ENCODE results near the gene COPS6. TPM values are rescaled to one million over a fixed set of nuclear protein-coding genes. Genes with fewer than 3 reads are reported as not detected.

The COPS6 gene
- total RNA-seq, 4 donors from 2014 or later: 43.7 to 56.4 (median 50.6) TPM

DNA sequence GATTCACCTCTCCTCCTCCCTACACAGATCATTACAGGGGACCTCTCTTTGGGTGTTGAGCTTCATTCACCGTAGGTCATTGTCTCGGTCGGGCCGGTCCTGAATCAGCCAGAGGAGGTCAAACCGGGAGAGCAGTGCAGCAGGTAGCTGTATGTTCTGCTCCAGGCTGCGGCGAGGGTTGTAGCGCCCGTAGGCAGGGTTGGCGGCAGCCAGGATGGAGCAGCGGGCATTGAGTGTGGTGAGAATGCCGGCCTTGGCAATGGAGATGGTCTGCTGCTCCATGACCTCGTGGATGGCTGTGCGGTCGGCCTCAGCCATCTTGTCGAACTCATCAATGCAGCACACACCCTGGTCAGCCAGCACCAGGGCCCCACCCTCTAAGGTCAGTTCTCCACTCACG lies 6.9 kb downstream of the COPS6 start:
- WGBS, 2 donors: 89 to 93% methylated on average over 17 of the region's 17 CpGs
- no peak overlapping the region for H3K4me3 ChIP-seq

GRCh38 chr7:100098913-100099312 lies 10.1 kb downstream of the COPS6 start:
- TF ChIP-seq EP300 (IDR thresholded peaks at IDR 0.05) (no peak), POLR2A (IDR thresholded peaks at IDR 0.05) (no peak)
- TF ChIP-seq, protein P1, sequence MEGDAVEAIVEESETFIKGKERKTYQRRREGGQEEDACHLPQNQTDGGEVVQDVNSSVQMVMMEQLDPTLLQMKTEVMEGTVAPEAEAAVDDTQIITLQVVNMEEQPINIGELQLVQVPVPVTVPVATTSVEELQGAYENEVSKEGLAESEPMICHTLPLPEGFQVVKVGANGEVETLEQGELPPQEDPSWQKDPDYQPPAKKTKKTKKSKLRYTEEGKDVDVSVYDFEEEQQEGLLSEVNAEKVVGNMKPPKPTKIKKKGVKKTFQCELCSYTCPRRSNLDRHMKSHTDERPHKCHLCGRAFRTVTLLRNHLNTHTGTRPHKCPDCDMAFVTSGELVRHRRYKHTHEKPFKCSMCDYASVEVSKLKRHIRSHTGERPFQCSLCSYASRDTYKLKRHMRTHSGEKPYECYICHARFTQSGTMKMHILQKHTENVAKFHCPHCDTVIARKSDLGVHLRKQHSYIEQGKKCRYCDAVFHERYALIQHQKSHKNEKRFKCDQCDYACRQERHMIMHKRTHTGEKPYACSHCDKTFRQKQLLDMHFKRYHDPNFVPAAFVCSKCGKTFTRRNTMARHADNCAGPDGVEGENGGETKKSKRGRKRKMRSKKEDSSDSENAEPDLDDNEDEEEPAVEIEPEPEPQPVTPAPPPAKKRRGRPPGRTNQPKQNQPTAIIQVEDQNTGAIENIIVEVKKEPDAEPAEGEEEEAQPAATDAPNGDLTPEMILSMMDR (IDR thresholded peaks at IDR 0.05): no peak
- H3K9me3 ChIP-seq: no peaks in the 10 kb centered on the region
- no peaks in the 10 kb centered on the region for H3K27me3 ChIP-seq
- DNase-seq (ENCODE audit: low spot score in 2 of 2): no peak
- no peak overlapping the region for H3K27ac ChIP-seq
- peaks cover 0 to 37% (median 19%) of the 10 kb centered on the region in 4 donors for H3K4me1 ChIP-seq
- peak overlapping the region in 1 of 4 donors; percentile 85 for H3K4me3 ChIP-seq
- WGBS, 2 donors: 84 to 88% methylated on average over 10 of the region's 10 CpGs
- H3K36me3 ChIP-seq: peaks cover 7 to 67% (median 39%) of the 10 kb centered on the region in 3 donors

More for the DNA sequence above, 6.9 kb downstream of the COPS6 start:
- Histone ChIP-seq H3K27me3 (no peaks in the 10 kb centered on the region), H3K27ac (no peak overlapping the region), H3K4me1 (peaks cover 0 to 37% (median 12%) of the 10 kb centered on the region in 4 donors), H3K36me3 (peaks cover 7 to 90% (median 49%) of the 10 kb centered on the region in 3 donors), H3K9me3 (no peaks in the 10 kb centered on the region)
- no peak for DNase-seq (ENCODE audit: low spot score in 2 of 2)
- TF ChIP-seq POLR2A (IDR thresholded peaks at IDR 0.05) (no peak), EP300 (IDR thresholded peaks at IDR 0.05) (no peak)
- TF ChIP-seq, protein P1 (IDR thresholded peaks at IDR 0.05): no peak

GRCh38 chr7:100099452-100099851 lies 10.7 kb downstream of the COPS6 start:
- H3K4me1 ChIP-seq: peaks cover 0 to 35% (median 19%) of the 10 kb centered on the region in 4 donors
- 64% methylated on average over 12 of the region's 12 CpGs for WGBS, 2 donors
- peaks cover 3 to 67% (median 41%) of the 10 kb centered on the region in 3 donors for H3K36me3 ChIP-seq
- no peak for TF ChIP-seq POLR2A (IDR thresholded peaks at IDR 0.05)
- TF ChIP-seq, protein P1 (IDR thresholded peaks at IDR 0.05): no peak
- no peak for TF ChIP-seq EP300 (IDR thresholded peaks at IDR 0.05)
- peak overlapping the region in 3 of 4 donors; percentile 76 to 96 (median 86) for H3K27ac ChIP-seq
- no peak for DNase-seq (ENCODE audit: low spot score in 2 of 2)
- no peaks in the 10 kb centered on the region for H3K9me3 ChIP-seq
- peak overlapping the region; percentile 62 to 99 (median 74) for H3K4me3 ChIP-seq
- H3K27me3 ChIP-seq: no peaks in the 10 kb centered on the region

GRCh38 chr7:100100420-100101015 lies 11.7 kb downstream of the COPS6 start:
- H3K27ac ChIP-seq: peak overlapping the region; percentile 76 to 96 (median 87)
- peaks cover 0 to 35% (median 19%) of the 10 kb centered on the region in 4 donors for H3K4me1 ChIP-seq
- no peaks in the 10 kb centered on the region for H3K27me3 ChIP-seq
- peak overlapping the region; percentile 62 to 99 (median 74) for H3K4me3 ChIP-seq
- DNase-seq (ENCODE audit: low spot score in 2 of 2): peak; percentile 86 to 89
- H3K9me3 ChIP-seq: no peaks in the 10 kb centered on the region
- WGBS, 2 donors: 0 to 1% methylated on average over 29 to 46 of the region's 61 CpGs
- H3K36me3 ChIP-seq: peaks cover 0 to 67% (median 41%) of the 10 kb centered on the region in 3 donors
- TF ChIP-seq EP300 (IDR thresholded peaks at IDR 0.05): peak; percentile 76 to 96
- TF ChIP-seq, protein P1 (IDR thresholded peaks at IDR 0.05): peak in 2 of 5 experiments; percentile 41 to 62
- peak in 1 of 2 donors; percentile 15 for TF ChIP-seq POLR2A (IDR thresholded peaks at IDR 0.05)
